Measurements from ENCODE around the gene CSH1. TPM values are rescaled to one million over a fixed set of nuclear protein-coding genes. Genes with fewer than 3 reads are reported as not detected.
A peak's percentile ranks its signal among the peaks of the same experiment; 100 is the strongest.
"Not testable (repeated sequence)": the region's sequence is repeated elsewhere in the genome, so short reads cannot be mapped to it uniquely, and the experiment has no call there.

Gene CSH1
- total RNA-seq, 6 experiments from 2014 or later, result not detected

DNA sequence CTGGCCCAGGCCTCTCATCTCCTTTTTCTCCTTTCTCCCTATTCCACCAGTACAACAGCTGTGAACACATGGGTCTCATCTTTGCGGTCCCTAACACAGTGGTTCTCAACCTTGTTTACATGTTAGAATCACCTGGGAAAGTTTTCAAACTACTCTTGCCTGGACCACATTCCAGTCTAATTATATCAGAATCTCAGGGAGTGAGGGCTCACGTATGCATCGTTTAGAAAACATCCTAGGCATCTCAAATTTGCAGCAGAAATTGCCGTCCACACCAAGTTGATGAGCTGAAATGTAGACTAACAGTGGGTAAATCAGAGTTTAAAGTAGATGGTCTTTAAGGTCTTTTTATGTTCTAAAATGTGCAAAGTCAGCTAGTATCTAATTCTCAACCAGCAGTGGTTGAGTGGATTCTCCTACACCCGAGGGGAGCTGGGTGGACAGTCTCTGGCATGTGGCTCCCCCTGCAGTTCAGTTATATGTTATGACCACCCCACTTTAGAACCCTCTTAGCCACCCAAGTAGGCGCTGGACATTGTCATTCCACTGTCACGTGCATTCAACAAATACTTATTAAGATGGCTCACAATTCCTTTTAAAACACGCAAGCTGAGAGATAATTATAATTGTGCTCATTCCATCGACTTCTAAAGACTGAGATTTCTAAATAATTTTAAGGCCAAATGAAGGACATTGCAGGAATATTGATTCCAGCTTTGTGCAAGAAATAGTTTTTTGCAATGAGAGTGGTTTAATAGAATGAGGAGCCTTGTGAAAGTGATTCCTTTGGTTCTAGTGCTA lies 26.7 kb downstream of the CSH1 start:
- peak overlapping the region; percentile 63 for H3K27ac Mint-ChIP-seq

DNA sequence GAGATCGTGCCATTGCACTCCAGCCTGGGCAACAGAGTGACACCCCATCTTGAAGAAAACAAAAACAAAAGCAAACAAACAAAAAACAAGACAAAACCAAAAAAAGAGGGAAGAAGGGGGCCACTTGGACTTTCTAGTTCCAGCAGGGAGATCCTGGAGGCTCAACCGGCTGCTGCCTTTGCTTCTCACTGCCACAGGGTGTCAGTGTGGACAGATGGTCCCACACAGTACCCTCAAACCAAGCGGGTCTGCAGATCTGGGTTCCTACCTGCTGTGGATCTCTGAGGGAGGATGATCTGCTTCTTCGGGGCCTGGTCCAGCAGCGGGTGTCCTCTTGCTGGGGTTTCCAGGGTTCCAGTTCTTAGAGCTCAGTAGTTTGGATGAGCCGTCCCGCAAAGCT lies 29.7 kb downstream of the CSH1 start:
- not testable (repeated sequence) for H3K27me3 Mint-ChIP-seq (ENCODE audit: insufficient read depth); DNase-seq; H3K36me3 Mint-ChIP-seq (ENCODE audit: low read depth); H3K4me3 Mint-ChIP-seq; H3K9me3 Mint-ChIP-seq; H3K27ac Mint-ChIP-seq
- peaks cover 25% of the 10 kb centered on the region for H3K4me1 Mint-ChIP-seq (ENCODE audit: low read depth)

More for the DNA sequence above, 26.7 kb downstream of the CSH1 start:
- not testable (repeated sequence) for H3K9me3 Mint-ChIP-seq; H3K36me3 Mint-ChIP-seq (ENCODE audit: low read depth); H3K27me3 Mint-ChIP-seq (ENCODE audit: insufficient read depth)
- peaks cover 28% of the 10 kb centered on the region for H3K4me1 Mint-ChIP-seq (ENCODE audit: low read depth)
- TF ChIP-seq, protein P1, sequence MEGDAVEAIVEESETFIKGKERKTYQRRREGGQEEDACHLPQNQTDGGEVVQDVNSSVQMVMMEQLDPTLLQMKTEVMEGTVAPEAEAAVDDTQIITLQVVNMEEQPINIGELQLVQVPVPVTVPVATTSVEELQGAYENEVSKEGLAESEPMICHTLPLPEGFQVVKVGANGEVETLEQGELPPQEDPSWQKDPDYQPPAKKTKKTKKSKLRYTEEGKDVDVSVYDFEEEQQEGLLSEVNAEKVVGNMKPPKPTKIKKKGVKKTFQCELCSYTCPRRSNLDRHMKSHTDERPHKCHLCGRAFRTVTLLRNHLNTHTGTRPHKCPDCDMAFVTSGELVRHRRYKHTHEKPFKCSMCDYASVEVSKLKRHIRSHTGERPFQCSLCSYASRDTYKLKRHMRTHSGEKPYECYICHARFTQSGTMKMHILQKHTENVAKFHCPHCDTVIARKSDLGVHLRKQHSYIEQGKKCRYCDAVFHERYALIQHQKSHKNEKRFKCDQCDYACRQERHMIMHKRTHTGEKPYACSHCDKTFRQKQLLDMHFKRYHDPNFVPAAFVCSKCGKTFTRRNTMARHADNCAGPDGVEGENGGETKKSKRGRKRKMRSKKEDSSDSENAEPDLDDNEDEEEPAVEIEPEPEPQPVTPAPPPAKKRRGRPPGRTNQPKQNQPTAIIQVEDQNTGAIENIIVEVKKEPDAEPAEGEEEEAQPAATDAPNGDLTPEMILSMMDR (IDR thresholded peaks at IDR 0.05), result peak; percentile 58
- peak; percentile 18 for DNase-seq
- peak overlapping the region; percentile 52 for H3K4me3 Mint-ChIP-seq

DNA sequence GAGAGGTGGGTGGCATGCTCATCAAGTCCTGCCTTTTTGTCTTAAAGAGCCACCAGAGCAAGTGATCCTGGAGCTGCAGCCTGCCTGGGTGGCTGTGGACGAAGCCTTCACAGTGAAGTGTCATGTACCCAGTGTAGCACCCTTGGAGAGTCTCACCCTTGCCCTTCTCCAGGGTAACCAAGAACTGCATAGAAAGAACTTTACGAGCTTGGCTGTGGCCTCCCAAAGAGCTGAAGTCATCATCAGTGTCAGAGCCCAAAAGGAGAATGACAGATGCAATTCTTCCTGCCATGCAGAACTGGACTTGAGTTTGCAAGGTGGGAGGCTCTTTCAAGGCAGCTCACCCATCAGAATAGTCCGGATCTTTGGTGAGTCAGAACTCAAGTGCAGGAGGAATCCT lies 37.1 kb downstream of the CSH1 start:
- Mint-ChIP-seq H3K9me3 (no peaks in the 10 kb centered on the region), H3K4me1 (ENCODE audit: low read depth) (no peaks in the 10 kb centered on the region), H3K27me3 (ENCODE audit: insufficient read depth) (peaks cover 36% of the 10 kb centered on the region), H3K27ac (no peak overlapping the region), H3K4me3 (no peak overlapping the region), H3K36me3 (ENCODE audit: low read depth) (no peaks in the 10 kb centered on the region)
- TF ChIP-seq, protein P1 (IDR thresholded peaks at IDR 0.05), result no peak
- no peak for DNase-seq

DNA sequence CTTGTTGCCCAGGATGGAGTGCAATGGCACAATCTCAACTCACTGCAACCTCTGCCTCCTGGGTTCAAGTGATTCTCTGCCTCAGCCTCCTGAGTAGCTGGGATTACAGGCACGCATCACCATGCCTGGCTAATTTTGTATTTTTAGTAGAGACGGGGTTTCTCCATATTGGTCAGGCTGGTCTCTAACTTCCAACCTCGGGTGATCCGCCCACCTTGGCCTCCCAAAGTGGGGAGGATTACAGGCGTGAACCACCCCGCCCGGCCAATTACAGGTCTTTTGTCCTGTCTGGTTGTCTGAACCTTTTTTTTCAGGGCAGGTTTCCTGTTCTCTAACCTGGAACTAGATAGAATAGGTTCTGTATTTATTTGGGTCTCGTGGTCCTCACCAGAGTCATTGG lies 39.9 kb downstream of the CSH1 start:
- H3K27ac Mint-ChIP-seq; DNase-seq; H3K36me3 Mint-ChIP-seq (ENCODE audit: low read depth); H3K4me1 Mint-ChIP-seq (ENCODE audit: low read depth); H3K9me3 Mint-ChIP-seq; H3K4me3 Mint-ChIP-seq: not testable (repeated sequence)
- H3K27me3 Mint-ChIP-seq (ENCODE audit: insufficient read depth), result peaks cover 36% of the 10 kb centered on the region

- no peaks in the 10 kb centered on the region for H3K36me3 Mint-ChIP-seq (ENCODE audit: low read depth)
- no peaks in the 10 kb centered on the region for H3K9me3 Mint-ChIP-seq
- TF ChIP-seq, protein P1 (IDR thresholded peaks at IDR 0.05), result no peak
- H3K27me3 Mint-ChIP-seq (ENCODE audit: insufficient read depth), result peaks cover 32% of the 10 kb centered on the region
- no peak for DNase-seq
- no peaks in the 10 kb centered on the region for H3K4me1 Mint-ChIP-seq (ENCODE audit: low read depth)
- H3K27ac Mint-ChIP-seq, result no peak overlapping the region
- no peak overlapping the region for H3K4me3 Mint-ChIP-seq
Measured at GRCh38 chr17:63855185-63855584, 41.2 kb downstream of the CSH1 start.

DNA sequence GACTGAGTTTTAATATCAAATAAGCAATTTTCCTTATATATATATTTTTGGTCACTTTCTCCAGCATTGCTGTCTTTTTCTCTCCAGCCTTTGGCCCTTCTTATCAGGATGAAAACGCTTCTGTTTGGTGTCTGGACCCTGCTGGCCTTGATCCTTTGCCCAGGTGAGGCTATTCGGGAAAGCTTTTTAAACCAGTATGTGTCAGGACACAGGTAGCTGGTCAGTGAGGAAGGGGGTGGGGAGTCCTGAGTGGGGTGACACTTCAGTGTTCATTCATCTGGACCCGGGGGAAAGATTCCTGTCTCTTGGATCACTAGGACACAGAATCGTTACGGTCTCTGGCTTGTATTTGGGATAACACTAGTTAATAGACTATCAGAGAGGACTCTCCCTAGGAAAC lies 41.7 kb downstream of the CSH1 start:
- H3K27ac Mint-ChIP-seq, result no peak overlapping the region
- DNase-seq, result no peak
- no peak overlapping the region for H3K4me3 Mint-ChIP-seq
- H3K9me3 Mint-ChIP-seq, result no peaks in the 10 kb centered on the region
- TF ChIP-seq, protein P1 (IDR thresholded peaks at IDR 0.05), result no peak
- H3K4me1 Mint-ChIP-seq (ENCODE audit: low read depth), result no peaks in the 10 kb centered on the region
- H3K27me3 Mint-ChIP-seq (ENCODE audit: insufficient read depth), result peaks cover 27% of the 10 kb centered on the region
- no peaks in the 10 kb centered on the region for H3K36me3 Mint-ChIP-seq (ENCODE audit: low read depth)

Measured in HFFc6 (cell line).